Smooth muscle cell (in vitro differentiated cells): ENCODE results near the gene CAPN3. TPM values are rescaled to one million over a fixed set of nuclear protein-coding genes. Genes with fewer than 3 reads are reported as not detected.

ENCODE experiments used
- DNase-seq: peaks from one replicate; lab custom pipeline; 2025; ENCODE audit not compliant: unreplicated experiment; lab: John Stamatoyannopoulos, UW
- H2AFZ ChIP-seq: fragments of 200-600 bp; sonication (generic); 2 replicates; pipeline ENCODE4 v1.6.0; 2016; ENCODE audit warnings: antibody characterized with exemption, low read depth, mild to moderate bottlenecking
- H3F3A ChIP-seq: fragments of 200-600 bp; sonication (generic); 2 replicates; pipeline ENCODE4 v1.6.0; 2017; ENCODE audit warnings: antibody characterized with exemption, low read depth
- H3K27ac ChIP-seq: fragments of 200-600 bp; sonication (generic); 2 replicates; pipeline ENCODE4 v1.5.1; 2016; ENCODE audit warnings: low read depth, mild to moderate bottlenecking
- H3K27me3 ChIP-seq: fragments of 200-600 bp; sonication (generic); 2 replicates; pipeline ENCODE4 v1.6.1; 2016; ENCODE audit warnings: low read depth, mild to moderate bottlenecking
- H3K36me3 ChIP-seq: fragments of 200-600 bp; sonication (generic); 2 replicates; pipeline ENCODE4 v1.5.1; 2016; ENCODE audit warnings: low read depth
- H3K4me1 ChIP-seq: fragments of 200-600 bp; sonication (generic); 2 replicates; pipeline ENCODE4 v1.5.1; 2016; ENCODE audit warnings: low read depth
- H3K4me2 ChIP-seq: fragments of 200-600 bp; sonication (generic); 2 replicates; pipeline ENCODE4 v1.6.0; 2016; ENCODE audit warnings: mild to moderate bottlenecking
- H3K4me3 ChIP-seq: fragments of 200-600 bp; sonication (generic); 2 replicates; pipeline ENCODE4 v1.5.1; 2016; ENCODE audit warnings: mild to moderate bottlenecking
- H3K79me2 ChIP-seq: fragments of 200-600 bp; sonication (generic); 2 replicates; pipeline ENCODE4 v1.6.0; 2016; ENCODE audit warnings: low read depth, mild to moderate bottlenecking
- H3K9ac ChIP-seq: fragments of 200-600 bp; sonication (generic); 2 replicates; pipeline ENCODE4 v1.6.0; 2016; ENCODE audit warnings: low read depth
- H3K9me3 ChIP-seq: fragments of 200-600 bp; sonication (generic); replicated peaks from 2 replicates; pipeline ENCODE4 v1.5.1; 2016; ENCODE audit warnings: low read depth
- H4K20me1 ChIP-seq: fragments of 200-600 bp; sonication (generic); 2 replicates; pipeline ENCODE4 v1.6.0; 2016; ENCODE audit warnings: low read depth
- WGBS: methylation state at CpG from one replicate; pipeline ENCODE4 v1.1.7; 2016; ENCODE audit warnings: low lambda C conversion rate; 5-methylcytosine and 5-hydroxymethylcytosine counted together
- polyA plus RNA-seq: library from polyadenylated mRNA; unstranded; fragments of >200 nt; fragmentation: Nextera tagmentation; extraction: Ambion mirVana; gene quantifications from 2 replicates; pipeline ENCODE4 v1.2.1, GENCODE V29; 2016
- total RNA-seq: library from RNA; depleted of rRNA; stranded (reverse); fragments of >200 nt; gene quantifications from 2 replicates; pipeline ENCODE4 v1.2.3, GENCODE V29; 2014
- TF ChIP-seq, protein P1 (sequence below): fragments of 200-600 bp; sonication (generic); IDR thresholded peaks from 2 replicates; pipeline ENCODE4 v1.5.1; 2017; ENCODE audit warnings: borderline replicate concordance, mild to moderate bottlenecking, antibody characterized with exemption; ENCODE audit not compliant: insufficient read depth, poor library complexity, severe bottlenecking

CAPN3 gene
- total and polyA plus RNA-seq, 2 experiments from 2014 or later: 0.25 to 1.6 TPM

DNA sequence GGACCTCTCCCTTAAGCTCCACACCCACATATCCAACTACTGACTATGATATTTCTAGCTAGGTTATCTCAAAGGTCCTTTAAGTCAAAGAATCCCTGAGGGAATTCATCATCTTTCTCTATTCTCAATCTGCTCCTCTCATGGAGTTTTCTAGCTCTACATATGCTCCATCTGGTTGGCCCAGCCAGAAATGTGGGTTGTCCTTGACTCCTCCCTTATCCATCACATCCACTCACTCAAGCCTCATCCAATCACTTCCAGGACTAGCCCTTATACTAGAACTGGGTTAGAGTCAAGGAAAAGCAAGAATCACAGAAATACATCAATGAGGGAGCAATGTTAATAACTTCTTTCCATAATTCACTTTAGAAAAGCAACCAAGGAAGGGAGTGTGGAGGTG lies 86.2 kb downstream of the CAPN3 start:
- no peaks in the 10 kb centered on the region for H3K9me3 ChIP-seq
- H3K4me3 ChIP-seq: no peak overlapping the region
- no peak overlapping the region for H3K4me2 ChIP-seq
- H3K27ac ChIP-seq: no peak overlapping the region
- H4K20me1 ChIP-seq: no peaks in the 10 kb centered on the region
- no peak overlapping the region for H3K9ac ChIP-seq
- H3F3A ChIP-seq: no peaks in the 10 kb centered on the region
- no peaks in the 10 kb centered on the region for H3K4me1 ChIP-seq
- TF ChIP-seq, protein P1, sequence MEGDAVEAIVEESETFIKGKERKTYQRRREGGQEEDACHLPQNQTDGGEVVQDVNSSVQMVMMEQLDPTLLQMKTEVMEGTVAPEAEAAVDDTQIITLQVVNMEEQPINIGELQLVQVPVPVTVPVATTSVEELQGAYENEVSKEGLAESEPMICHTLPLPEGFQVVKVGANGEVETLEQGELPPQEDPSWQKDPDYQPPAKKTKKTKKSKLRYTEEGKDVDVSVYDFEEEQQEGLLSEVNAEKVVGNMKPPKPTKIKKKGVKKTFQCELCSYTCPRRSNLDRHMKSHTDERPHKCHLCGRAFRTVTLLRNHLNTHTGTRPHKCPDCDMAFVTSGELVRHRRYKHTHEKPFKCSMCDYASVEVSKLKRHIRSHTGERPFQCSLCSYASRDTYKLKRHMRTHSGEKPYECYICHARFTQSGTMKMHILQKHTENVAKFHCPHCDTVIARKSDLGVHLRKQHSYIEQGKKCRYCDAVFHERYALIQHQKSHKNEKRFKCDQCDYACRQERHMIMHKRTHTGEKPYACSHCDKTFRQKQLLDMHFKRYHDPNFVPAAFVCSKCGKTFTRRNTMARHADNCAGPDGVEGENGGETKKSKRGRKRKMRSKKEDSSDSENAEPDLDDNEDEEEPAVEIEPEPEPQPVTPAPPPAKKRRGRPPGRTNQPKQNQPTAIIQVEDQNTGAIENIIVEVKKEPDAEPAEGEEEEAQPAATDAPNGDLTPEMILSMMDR: no peak
- H3K36me3 ChIP-seq: peaks cover 12% of the 10 kb centered on the region
- H2AFZ ChIP-seq: no peak overlapping the region
- no peak for DNase-seq
- no peaks in the 10 kb centered on the region for H3K79me2 ChIP-seq
- H3K27me3 ChIP-seq: no peaks in the 10 kb centered on the region

DNA sequence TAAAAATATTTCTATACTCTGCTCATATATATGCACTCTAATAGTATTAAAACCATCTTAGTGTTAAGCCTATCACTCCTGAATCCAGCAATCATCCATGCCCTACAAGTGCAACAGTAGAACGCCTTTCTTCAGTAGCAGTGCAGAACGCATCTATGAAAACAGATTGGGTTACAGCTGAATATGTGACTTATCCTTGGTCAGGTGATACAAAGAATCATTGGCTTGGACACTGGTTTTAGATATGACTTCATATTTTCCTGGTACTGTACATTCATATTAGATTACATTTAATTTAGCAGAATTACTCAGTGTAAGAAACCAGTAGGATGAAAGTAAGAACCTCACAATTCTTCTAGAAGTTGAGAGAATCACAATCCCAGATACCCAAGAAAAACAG lies 88.3 kb downstream of the CAPN3 start:
- Histone ChIP-seq H2AFZ (no peak overlapping the region), H3F3A (no peaks in the 10 kb centered on the region), H3K79me2 (no peaks in the 10 kb centered on the region), H3K4me2 (no peak overlapping the region), H4K20me1 (no peaks in the 10 kb centered on the region), H3K9me3 (no peaks in the 10 kb centered on the region), H3K36me3 (peaks cover 14% of the 10 kb centered on the region), H3K27ac (no peak overlapping the region), H3K4me3 (no peak overlapping the region), H3K27me3 (no peaks in the 10 kb centered on the region), H3K4me1 (no peaks in the 10 kb centered on the region), H3K9ac (no peak overlapping the region)
- TF ChIP-seq, protein P1: no peak
- WGBS: 96% methylated on average over 2 of the region's 2 CpGs
- DNase-seq: no peak

DNA sequence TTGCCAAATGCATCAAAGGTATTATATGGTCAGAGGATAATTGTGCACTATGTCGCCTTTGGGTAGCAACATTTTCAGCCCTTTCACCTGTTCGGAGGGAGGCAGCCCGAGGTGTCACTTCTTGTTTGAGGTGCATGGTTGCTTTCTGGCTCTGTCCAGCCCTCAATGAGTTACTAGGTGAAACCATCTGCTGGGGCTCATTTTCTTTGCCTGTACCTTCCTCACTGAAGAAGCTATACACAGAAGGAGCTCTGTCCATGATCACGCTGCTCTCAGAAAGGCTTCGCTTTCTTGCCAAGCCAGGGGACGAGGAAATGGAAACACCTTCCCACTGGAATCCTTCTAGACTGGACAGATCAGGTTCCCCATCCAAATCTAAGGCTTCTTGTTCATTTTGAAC lies 89.0 kb downstream of the CAPN3 start:
- H3K9ac ChIP-seq: no peak overlapping the region
- H3K79me2 ChIP-seq: no peaks in the 10 kb centered on the region
- no peak overlapping the region for H3K4me3 ChIP-seq
- no peaks in the 10 kb centered on the region for H3K27me3 ChIP-seq
- H2AFZ ChIP-seq: no peak overlapping the region
- peaks cover 14% of the 10 kb centered on the region for H3K36me3 ChIP-seq
- TF ChIP-seq, protein P1: no peak
- H4K20me1 ChIP-seq: no peaks in the 10 kb centered on the region
- WGBS: 97% methylated on average over 6 of the region's 6 CpGs
- no peaks in the 10 kb centered on the region for H3K4me1 ChIP-seq
- no peak overlapping the region for H3K27ac ChIP-seq
- no peaks in the 10 kb centered on the region for H3K9me3 ChIP-seq
- H3F3A ChIP-seq: no peaks in the 10 kb centered on the region
- no peak for DNase-seq
- no peak overlapping the region for H3K4me2 ChIP-seq

DNA sequence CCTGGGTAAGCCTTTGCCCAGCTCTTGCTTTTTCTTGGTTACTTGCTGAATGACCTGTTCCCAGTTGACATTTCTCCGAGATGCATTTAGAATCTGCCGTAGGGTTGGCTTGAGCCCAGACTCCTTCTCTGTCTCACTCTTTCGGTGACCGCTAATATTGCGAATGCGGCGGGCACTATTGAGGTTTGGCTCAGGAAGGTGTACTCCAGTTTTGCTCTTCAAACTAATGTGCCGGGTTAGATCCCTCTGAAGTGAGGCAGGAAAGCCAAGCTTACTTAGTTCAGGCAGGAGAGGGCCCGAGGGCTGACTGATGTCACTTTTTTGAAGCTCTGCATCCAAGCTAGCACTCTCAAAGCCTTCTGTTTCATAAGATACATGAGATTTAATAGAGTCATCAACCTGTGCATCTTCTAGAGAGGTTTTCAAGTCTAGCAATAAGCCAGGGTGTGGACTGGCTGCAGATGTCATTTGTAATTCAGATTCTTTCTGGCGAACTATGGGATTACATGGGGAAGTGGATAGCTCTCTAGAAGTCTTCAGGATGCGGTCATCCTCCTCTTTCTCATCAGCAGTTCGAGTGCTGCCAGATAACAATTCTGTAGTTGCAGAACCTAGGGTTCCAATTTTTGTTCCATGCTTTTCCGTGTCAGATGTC lies 90.6 kb downstream of the CAPN3 start:
- Histone ChIP-seq H2AFZ (no peak overlapping the region), H3K4me1 (no peaks in the 10 kb centered on the region), H3K36me3 (peaks cover 14% of the 10 kb centered on the region), H3K9me3 (no peaks in the 10 kb centered on the region), H3K4me3 (no peak overlapping the region), H3K27ac (no peak overlapping the region), H3K79me2 (no peaks in the 10 kb centered on the region), H3K9ac (no peak overlapping the region), H3K4me2 (no peak overlapping the region), H3K27me3 (no peaks in the 10 kb centered on the region), H4K20me1 (no peaks in the 10 kb centered on the region), H3F3A (no peaks in the 10 kb centered on the region)
- TF ChIP-seq, protein P1: no peak
- 96% methylated on average over 13 of the region's 13 CpGs for WGBS
- DNase-seq: no peak
